Glutamatergic neuron (in vitro differentiated cells): ENCODE measurements around the gene XYLT1. TPM values are rescaled to one million over a fixed set of nuclear protein-coding genes. Genes with fewer than 3 reads are reported as not detected.

Experiments used
- DNase-seq: peaks from one replicate; pipeline ENCODE4 v3.0.0; 2022
- H3K27ac Mint-ChIP-seq: one replicate; pipeline ENCODE4 v1.8.0; 2020; ENCODE audit warnings: mild to moderate bottlenecking, mixed read lengths, inconsistent platforms; ENCODE audit not compliant: unreplicated experiment
- H3K27me3 Mint-ChIP-seq: one replicate; pipeline ENCODE4 v1.8.0; 2020; ENCODE audit warnings: mild to moderate bottlenecking, moderate library complexity, mixed read lengths, inconsistent platforms; ENCODE audit not compliant: unreplicated experiment
- H3K36me3 Mint-ChIP-seq: one replicate; pipeline ENCODE4 v1.8.0; 2020; ENCODE audit warnings: mild to moderate bottlenecking, mixed read lengths, inconsistent platforms; ENCODE audit not compliant: unreplicated experiment
- H3K4me1 Mint-ChIP-seq: one replicate; pipeline ENCODE4 v1.8.0; 2020; ENCODE audit warnings: mild to moderate bottlenecking, low read depth, mixed read lengths, inconsistent platforms; ENCODE audit not compliant: unreplicated experiment
- H3K4me3 Mint-ChIP-seq: one replicate; pipeline ENCODE4 v1.8.0; 2020; ENCODE audit warnings: mild to moderate bottlenecking, mixed read lengths, inconsistent platforms; ENCODE audit not compliant: unreplicated experiment
- H3K9me3 Mint-ChIP-seq: one replicate; pipeline ENCODE4 v1.8.0; 2020; ENCODE audit warnings: mild to moderate bottlenecking, moderate library complexity, mixed read lengths, inconsistent platforms; ENCODE audit not compliant: unreplicated experiment
- total RNA-seq: library from RNA; stranded (reverse); fragmentation: NEBNext Ultra II Directional; extraction: Animal tissue kit (Norgen Biotek cat#: 25700); gene quantifications from one replicate; pipeline ENCODE4 v1.2.1, GENCODE V29; 2021; ENCODE audit not compliant: unreplicated experiment
- TF ChIP-seq, protein P1 (sequence below): fragments of 200-600 bp; sonication (generic); IDR thresholded peaks from one replicate; pipeline ENCODE4 v1.5.0; 2021; ENCODE audit not compliant: partially characterized antibody, unreplicated experiment

Gene XYLT1
- total RNA-seq, 1 donor from 2014 or later = 18.4 TPM

- H3K4me1 Mint-ChIP-seq = no peaks in the 10 kb centered on the region
- H3K4me3 Mint-ChIP-seq = no peak overlapping the region
- H3K27me3 Mint-ChIP-seq = no peaks in the 10 kb centered on the region
- DNase-seq = no peak
- TF ChIP-seq, protein P1, sequence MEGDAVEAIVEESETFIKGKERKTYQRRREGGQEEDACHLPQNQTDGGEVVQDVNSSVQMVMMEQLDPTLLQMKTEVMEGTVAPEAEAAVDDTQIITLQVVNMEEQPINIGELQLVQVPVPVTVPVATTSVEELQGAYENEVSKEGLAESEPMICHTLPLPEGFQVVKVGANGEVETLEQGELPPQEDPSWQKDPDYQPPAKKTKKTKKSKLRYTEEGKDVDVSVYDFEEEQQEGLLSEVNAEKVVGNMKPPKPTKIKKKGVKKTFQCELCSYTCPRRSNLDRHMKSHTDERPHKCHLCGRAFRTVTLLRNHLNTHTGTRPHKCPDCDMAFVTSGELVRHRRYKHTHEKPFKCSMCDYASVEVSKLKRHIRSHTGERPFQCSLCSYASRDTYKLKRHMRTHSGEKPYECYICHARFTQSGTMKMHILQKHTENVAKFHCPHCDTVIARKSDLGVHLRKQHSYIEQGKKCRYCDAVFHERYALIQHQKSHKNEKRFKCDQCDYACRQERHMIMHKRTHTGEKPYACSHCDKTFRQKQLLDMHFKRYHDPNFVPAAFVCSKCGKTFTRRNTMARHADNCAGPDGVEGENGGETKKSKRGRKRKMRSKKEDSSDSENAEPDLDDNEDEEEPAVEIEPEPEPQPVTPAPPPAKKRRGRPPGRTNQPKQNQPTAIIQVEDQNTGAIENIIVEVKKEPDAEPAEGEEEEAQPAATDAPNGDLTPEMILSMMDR = no peak
- H3K9me3 Mint-ChIP-seq = no peaks in the 10 kb centered on the region
- H3K36me3 Mint-ChIP-seq = no peaks in the 10 kb centered on the region
- no peak overlapping the region for H3K27ac Mint-ChIP-seq
Measured at GRCh38 chr16:17316005-17316404, 154.8 kb downstream of the XYLT1 start.

- no peak overlapping the region for H3K27ac Mint-ChIP-seq
- peaks cover 4% of the 10 kb centered on the region for H3K4me1 Mint-ChIP-seq
Measured at GRCh38 chr16:17313793-17314547, 156.8 kb downstream of the XYLT1 start.

GRCh38 chr16:17313085-17313611 is 157.6 kb downstream of the XYLT1 start:
- H3K9me3 Mint-ChIP-seq = peaks cover 2% of the 10 kb centered on the region

More at GRCh38 chr16:17313793-17314547, 156.8 kb downstream of the XYLT1 start:
- Mint-ChIP-seq H3K9me3 (no peaks in the 10 kb centered on the region), H3K27me3 (peaks cover 4% of the 10 kb centered on the region), H3K36me3 (no peaks in the 10 kb centered on the region), H3K4me3 (no peak overlapping the region)
- TF ChIP-seq, protein P1 = no peak
- no peak for DNase-seq

DNA sequence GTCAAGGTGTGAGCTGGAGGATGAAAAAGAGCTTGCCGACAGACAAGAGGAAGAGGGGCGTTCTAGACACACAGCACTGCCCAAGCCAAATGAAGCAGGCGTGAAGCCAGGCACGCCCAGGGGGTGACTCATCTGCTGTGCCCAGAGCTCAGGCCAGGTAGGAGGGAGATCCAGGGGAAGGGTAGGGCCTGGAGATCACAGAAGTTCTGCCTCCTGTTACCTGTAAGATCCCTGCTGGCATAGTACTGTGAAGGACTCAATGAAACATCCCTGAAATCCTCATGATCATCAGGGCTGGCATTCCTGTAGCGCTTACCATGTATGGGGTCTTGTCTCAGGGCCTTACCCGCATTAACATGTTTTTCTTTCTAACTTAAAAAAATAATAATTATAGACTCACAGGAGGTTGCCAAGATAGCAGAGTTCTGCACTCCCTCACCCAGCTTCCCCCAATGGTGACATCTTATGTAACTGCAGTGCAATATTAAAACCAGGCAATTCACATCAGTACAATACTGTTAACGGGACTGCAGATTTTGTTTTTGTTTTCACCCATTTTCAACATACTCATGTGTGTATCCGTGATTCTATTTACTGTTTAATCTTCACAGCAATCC is 158.6 kb downstream of the XYLT1 start:
- Mint-ChIP-seq H3K27me3 (peaks cover 4% of the 10 kb centered on the region), H3K4me1 (peaks cover 4% of the 10 kb centered on the region), H3K9me3 (peaks cover 2% of the 10 kb centered on the region), H3K36me3 (no peaks in the 10 kb centered on the region), H3K4me3 (no peak overlapping the region), H3K27ac (no peak overlapping the region)
- TF ChIP-seq, protein P1 = no peak
- DNase-seq = no peak

More at GRCh38 chr16:17313085-17313611, 157.6 kb downstream of the XYLT1 start:
- TF ChIP-seq, protein P1 = no peak
- Mint-ChIP-seq H3K36me3 (no peaks in the 10 kb centered on the region), H3K4me3 (no peak overlapping the region), H3K4me1 (peaks cover 4% of the 10 kb centered on the region), H3K27ac (no peak overlapping the region), H3K27me3 (peaks cover 4% of the 10 kb centered on the region)
- no peak for DNase-seq
